Activated CD8-positive, alpha-beta T cell treated with anti-CD3 and anti-CD28 coated beads for 36 hours (primary cell): Measurements from ENCODE around the gene CRB1. TPM values are rescaled to one million over a fixed set of nuclear protein-coding genes. Genes with fewer than 3 reads are reported as not detected.

Experiments
- ATAC-seq: fragments of 200-7000 bp; cut with Tn5 transposase; one replicate; pipeline ENCODE4 v1.10.0; 2021; ENCODE audit warnings: mild to moderate bottlenecking, moderate library complexity
- CTCF ChIA-PET: fragments of 350-600 bp; sonication (Branson Sonifier 250); formaldehyde crosslinking; loops from one replicate; lab custom pipeline; 2021; ENCODE audit warnings: antibody characterized with exemption; lab: Charles Lee
- POLR2A ChIA-PET: fragments of 350-600 bp; sonication (Branson Sonifier 250); formaldehyde crosslinking; loops from one replicate; lab custom pipeline; 2021; ENCODE audit warnings: antibody characterized with exemption; lab: Charles Lee
- DNase-seq: peaks from one replicate; pipeline ENCODE4 v3.0.0-alpha.2; 2020
- H3K27ac Mint-ChIP-seq: one replicate; pipeline ENCODE4 v1.8.0; 2021; ENCODE audit warnings: mild to moderate bottlenecking, mixed read lengths
- H3K27me3 Mint-ChIP-seq: one replicate; pipeline ENCODE4 v1.8.0; 2021; ENCODE audit warnings: mixed read lengths
- H3K36me3 Mint-ChIP-seq: one replicate; pipeline ENCODE4 v1.8.0; 2021; ENCODE audit warnings: low read depth, mixed read lengths
- H3K4me1 Mint-ChIP-seq: one replicate; pipeline ENCODE4 v1.8.0; 2021; ENCODE audit warnings: low read depth, mixed read lengths
- H3K4me3 Mint-ChIP-seq: one replicate; pipeline ENCODE4 v1.8.0; 2021; ENCODE audit warnings: mild to moderate bottlenecking, moderate library complexity, mixed read lengths
- H3K9me3 Mint-ChIP-seq: one replicate; pipeline ENCODE4 v1.8.0; 2021; ENCODE audit warnings: mixed read lengths
- intact Hi-C: fragments of 100-400 bp; cut with micrococcal nuclease; formaldehyde crosslinking; loops from one replicate; pipeline ENCODE4 v1.10.0; 2022
- total RNA-seq, 2 experiments: library from RNA; stranded (reverse); gene quantifications; one replicate each; pipeline ENCODE4 v1.2.3, GENCODE V29; 2021
- TF ChIP-seq, protein P1 (sequence below): fragments of 200-600 bp; IDR thresholded peaks from one replicate; pipeline ENCODE4 v1.8.0; 2022; ENCODE audit warnings: antibody characterized with exemption, mild to moderate bottlenecking

CRB1 gene
- total RNA-seq, 2 experiments from 2014 or later = not detected

DNA sequence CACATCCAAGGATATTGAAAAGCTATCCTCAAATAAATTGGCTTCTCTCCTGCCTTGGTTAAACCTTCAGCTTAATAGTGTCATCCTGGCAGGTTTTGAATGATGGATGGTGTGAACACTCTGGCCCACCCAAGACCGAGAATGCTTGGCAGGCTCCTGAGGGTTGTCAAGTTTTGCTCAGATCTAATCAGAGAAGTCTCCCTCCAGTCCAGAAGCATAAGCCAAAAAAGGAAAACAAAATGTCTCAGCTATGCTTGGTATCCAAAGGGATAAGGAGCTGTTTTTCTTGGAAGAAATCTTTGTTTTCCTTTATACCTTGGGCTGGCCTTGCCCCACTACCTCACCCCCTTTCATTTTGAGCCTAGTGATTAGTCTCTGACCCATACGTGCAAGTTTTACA is 172.7 kb downstream of the CRB1 start:
- intact Hi-C loops = no loop called here
- CTCF ChIA-PET = no interaction called here
- TF ChIP-seq, protein P1, sequence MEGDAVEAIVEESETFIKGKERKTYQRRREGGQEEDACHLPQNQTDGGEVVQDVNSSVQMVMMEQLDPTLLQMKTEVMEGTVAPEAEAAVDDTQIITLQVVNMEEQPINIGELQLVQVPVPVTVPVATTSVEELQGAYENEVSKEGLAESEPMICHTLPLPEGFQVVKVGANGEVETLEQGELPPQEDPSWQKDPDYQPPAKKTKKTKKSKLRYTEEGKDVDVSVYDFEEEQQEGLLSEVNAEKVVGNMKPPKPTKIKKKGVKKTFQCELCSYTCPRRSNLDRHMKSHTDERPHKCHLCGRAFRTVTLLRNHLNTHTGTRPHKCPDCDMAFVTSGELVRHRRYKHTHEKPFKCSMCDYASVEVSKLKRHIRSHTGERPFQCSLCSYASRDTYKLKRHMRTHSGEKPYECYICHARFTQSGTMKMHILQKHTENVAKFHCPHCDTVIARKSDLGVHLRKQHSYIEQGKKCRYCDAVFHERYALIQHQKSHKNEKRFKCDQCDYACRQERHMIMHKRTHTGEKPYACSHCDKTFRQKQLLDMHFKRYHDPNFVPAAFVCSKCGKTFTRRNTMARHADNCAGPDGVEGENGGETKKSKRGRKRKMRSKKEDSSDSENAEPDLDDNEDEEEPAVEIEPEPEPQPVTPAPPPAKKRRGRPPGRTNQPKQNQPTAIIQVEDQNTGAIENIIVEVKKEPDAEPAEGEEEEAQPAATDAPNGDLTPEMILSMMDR = no peak
- POLR2A ChIA-PET = no interaction called here
- no peaks in the 10 kb centered on the region for H3K9me3 Mint-ChIP-seq
- no peaks in the 10 kb centered on the region for H3K36me3 Mint-ChIP-seq
- DNase-seq (no peak), ATAC-seq (no peak)
- no peaks in the 10 kb centered on the region for H3K27me3 Mint-ChIP-seq
- H3K4me1 Mint-ChIP-seq = no peaks in the 10 kb centered on the region
- no peak overlapping the region for H3K4me3 Mint-ChIP-seq
- no peak overlapping the region for H3K27ac Mint-ChIP-seq

DNA sequence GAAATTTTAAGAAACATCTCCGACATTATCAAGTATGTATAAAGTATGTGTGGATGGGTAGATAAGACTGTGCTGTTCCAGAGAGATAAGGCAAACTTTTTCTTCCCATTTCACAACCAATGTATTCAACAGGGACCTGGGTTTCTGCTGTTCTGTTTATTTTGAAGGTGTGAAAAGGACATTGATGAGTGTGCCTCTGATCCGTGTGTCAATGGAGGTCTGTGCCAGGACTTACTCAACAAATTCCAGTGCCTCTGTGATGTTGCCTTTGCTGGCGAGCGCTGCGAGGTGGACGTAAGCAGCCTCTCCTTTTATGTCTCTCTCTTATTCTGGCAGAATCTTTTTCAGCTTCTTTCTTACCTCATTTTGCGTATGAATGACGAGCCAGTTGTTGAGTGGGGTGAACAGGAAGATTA is 174.0 kb downstream of the CRB1 start:
- Mint-ChIP-seq H3K27me3 (no peaks in the 10 kb centered on the region), H3K4me3 (no peak overlapping the region), H3K36me3 (no peaks in the 10 kb centered on the region), H3K9me3 (no peaks in the 10 kb centered on the region), H3K27ac (no peak overlapping the region), H3K4me1 (no peaks in the 10 kb centered on the region)
- CTCF ChIA-PET = no interaction called here
- intact Hi-C loops = no loop called here
- POLR2A ChIA-PET = no interaction called here
- no peak for DNase-seq
- no peak for ATAC-seq
- TF ChIP-seq, protein P1 = no peak

DNA sequence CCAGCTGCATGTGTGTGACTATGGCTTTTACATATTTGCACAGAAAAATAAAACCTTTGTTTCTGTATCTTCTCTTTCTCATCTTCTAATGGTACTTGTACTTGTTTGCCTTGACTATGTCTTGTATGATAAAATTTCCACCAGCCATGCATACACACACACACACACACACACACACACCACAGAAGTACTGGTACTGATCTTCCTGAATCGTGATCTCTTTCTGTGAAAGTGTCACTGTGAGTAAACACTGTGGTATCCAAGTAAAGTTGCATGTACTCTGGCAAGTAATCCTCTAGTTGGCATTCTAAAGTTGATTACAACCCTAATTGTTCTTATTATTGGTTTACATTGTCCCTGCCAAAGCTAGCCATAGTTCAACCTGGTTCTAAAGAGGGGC is 176.7 kb downstream of the CRB1 start:
- Mint-ChIP-seq H3K4me3 (no peak overlapping the region), H3K4me1 (peaks cover 6% of the 10 kb centered on the region), H3K9me3 (no peaks in the 10 kb centered on the region), H3K27me3 (no peaks in the 10 kb centered on the region), H3K36me3 (no peaks in the 10 kb centered on the region), H3K27ac (no peak overlapping the region)
- ATAC-seq (no peak), DNase-seq (no peak)
- intact Hi-C loops = no loop called here
- ChIA-PET CTCF (no interaction called here), POLR2A (no interaction called here)
- TF ChIP-seq, protein P1 = no peak

DNA sequence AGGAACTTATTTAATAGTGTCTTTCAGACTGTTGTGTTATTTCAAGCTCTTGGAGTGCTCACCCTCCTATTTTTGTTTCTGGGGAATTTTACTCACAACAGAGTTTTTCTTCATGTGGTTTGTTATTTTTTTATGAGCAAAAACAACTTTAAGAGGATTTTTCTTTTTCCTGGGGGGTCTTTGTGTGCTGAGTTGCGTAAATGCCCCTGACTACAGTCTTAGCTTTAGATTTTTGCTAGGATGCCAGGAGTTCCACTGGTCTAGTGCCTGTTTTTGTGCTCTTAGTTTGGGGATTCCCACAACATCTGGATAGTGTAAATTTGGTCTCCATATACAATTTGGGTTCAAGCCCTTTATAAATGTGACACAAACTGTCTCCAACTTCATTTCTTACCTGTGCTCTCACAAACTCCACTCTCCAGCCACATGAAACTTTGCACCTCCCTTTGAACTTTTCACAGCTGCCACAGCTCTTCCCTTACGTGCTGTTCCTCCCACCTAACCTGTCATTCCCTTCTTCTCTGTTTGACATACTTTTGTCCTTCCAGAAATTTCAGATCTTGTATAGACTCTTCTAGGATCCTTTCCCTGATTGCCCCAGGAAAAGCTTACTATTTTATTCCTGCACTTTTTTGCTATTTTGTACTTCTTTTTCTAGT is 180.2 kb downstream of the CRB1 start:
- DNase-seq (no peak), ATAC-seq (no peak)
- Mint-ChIP-seq H3K4me1 (peaks cover 6% of the 10 kb centered on the region), H3K36me3 (no peaks in the 10 kb centered on the region), H3K27ac (no peak overlapping the region), H3K9me3 (no peaks in the 10 kb centered on the region), H3K27me3 (no peaks in the 10 kb centered on the region), H3K4me3 (no peak overlapping the region)
- intact Hi-C loops = no loop called here
- ChIA-PET POLR2A (no interaction called here), CTCF (interaction anchor here (1.5 kb wide), 1 partner anchor 9 kb away, joined by 4 read pairs; no protein-coding TSS in a partner anchor)
- TF ChIP-seq, protein P1 = no peak

- CTCF ChIA-PET = no interaction called here
- H3K27me3 Mint-ChIP-seq = no peaks in the 10 kb centered on the region
- peaks cover 6% of the 10 kb centered on the region for H3K4me1 Mint-ChIP-seq
- intact Hi-C loops = no loop called here
- ATAC-seq (no peak), DNase-seq (no peak)
- no peak overlapping the region for H3K27ac Mint-ChIP-seq
- H3K9me3 Mint-ChIP-seq = no peaks in the 10 kb centered on the region
- H3K36me3 Mint-ChIP-seq = no peaks in the 10 kb centered on the region
- TF ChIP-seq, protein P1 = no peak
- no peak overlapping the region for H3K4me3 Mint-ChIP-seq
- POLR2A ChIA-PET = no interaction called here
These were observed 183.3 kb downstream of the CRB1 start for GRCh38 chr1:197451381-197451780.
